Measurements from ENCODE around the gene PIGN.
"Not testable (repeated sequence)": the region's sequence is repeated elsewhere in the genome, so short reads cannot be mapped to it uniquely, and the experiment has no call there.

The PIGN gene

DNA sequence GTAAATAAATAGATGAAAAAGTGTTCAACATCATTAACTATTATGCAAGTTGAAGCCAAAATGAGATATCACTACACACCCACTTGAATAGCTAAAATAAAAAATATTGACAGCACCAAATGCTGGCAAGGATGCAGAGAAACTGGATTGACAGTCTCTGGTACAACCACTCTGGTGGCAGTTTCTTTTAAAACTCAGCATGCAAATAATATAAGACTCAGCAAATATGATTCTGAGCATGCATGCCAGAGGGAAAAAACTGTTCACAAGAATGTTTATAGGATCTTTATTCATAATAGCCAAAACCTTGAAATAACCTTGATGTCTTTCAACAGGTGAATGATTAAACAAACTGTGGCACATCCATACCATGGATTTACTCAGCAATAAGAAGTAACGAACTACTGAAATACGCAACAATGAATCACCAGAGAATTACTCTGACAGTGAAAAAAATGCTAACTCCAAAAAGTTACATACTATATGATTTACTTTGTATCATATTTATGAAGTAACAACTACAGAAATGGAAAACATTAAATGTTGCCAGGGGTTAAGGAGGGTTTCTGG is 131.8 kb downstream of the PIGN start:
- no peak for DNase-seq (ENCODE audit: low spot score)

DNA sequence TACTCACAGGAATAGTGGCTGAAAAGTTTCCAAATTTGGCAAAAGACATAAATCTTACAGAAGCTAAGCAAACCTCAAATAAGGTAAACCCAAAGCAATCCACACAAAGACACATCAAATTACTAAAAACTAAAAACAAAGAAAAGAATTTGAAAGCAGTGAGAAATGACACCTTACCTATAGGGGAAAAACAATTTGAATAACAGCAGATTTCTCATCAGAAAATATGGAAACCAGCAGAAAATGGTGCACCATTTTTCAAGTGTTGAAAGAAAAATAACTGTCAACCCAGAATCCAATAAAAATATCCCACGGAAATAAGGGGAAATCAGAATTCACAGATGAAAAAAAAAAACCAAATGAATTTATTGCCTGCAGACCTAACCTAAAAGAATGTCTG is 138.6 kb downstream of the PIGN start:
- no peak for DNase-seq (ENCODE audit: low spot score)

DNA sequence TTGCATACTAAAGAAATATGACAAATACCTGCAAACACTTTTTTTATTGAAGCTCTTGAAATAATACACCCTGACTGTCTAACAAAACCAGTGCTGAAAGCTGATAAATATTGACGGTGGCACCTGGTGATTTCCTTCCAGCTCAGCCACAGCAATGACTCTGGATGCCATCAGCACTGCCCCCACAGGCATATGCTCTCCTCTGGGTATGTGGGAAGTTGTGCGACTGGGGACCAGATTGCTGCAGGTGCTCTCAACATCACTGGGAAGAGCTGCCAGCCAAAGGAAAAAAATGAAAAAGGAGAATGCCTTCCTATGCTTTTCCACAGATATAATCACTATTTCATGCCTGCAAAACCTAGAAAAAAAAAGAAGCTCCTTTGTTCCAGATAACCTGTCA is 141.5 kb downstream of the PIGN start:
- no peak for DNase-seq (ENCODE audit: low spot score)

DNA sequence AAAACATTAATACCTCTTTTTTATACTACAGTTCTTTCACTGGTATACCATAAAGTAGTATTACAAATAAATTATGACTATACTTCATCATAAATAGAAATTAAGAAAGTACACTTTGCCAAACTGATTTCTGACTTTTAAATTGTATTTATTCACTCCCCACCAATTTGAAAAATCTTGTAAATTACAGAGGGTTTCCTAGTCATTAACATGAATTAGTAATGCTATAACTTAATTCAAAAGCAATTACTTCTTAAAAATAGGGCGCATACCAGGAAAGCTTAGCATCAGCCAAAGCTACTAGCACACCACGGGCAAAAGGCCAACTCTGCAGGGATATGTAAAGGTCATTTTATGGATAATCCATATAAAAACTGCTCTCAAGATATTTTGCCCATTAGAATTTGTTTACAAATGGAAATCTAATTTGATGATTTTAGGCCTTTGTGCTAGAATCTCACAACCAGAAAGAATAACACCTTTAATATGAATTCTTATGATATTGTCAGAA is 142.3 kb downstream of the PIGN start:
- DNase-seq (ENCODE audit: low spot score): no peak

DNA sequence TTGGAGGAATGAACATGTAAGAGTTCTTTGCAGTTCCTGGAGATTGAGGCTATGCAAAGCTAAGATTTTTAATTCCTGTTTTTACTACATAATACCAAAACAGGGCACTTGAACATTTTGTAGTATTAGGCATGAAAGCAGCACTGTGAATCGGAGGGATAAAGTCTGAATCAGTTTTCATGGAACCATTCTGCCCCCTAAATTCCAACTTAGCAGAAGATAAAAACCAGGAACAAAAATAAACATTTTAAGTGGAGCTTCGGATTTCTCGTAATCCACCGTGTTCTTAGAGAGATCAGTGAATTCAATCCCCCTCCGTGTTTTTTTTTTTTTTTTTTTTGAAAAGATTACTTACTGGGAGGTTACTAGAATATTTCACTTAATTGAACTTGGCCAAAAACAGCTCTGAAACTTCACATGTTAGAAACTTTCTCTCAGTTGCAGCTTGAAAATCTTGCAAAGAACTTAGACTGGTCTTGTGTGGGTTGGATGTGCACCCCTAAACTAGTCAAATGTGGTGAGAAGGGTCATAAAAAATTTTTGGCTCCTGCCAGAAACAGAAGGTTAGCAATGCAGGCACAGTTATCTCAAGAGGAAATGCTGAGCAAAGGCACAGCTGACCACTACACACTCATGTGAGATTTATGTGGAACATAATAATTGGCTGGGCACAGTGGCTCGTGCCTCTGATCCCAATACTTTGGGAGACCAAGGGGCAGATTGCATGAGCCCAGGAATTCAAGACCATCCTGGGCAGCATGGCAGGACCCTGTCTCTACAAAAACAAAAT is 148.7 kb downstream of the PIGN start:
- no peak for DNase-seq (ENCODE audit: low spot score)

DNA sequence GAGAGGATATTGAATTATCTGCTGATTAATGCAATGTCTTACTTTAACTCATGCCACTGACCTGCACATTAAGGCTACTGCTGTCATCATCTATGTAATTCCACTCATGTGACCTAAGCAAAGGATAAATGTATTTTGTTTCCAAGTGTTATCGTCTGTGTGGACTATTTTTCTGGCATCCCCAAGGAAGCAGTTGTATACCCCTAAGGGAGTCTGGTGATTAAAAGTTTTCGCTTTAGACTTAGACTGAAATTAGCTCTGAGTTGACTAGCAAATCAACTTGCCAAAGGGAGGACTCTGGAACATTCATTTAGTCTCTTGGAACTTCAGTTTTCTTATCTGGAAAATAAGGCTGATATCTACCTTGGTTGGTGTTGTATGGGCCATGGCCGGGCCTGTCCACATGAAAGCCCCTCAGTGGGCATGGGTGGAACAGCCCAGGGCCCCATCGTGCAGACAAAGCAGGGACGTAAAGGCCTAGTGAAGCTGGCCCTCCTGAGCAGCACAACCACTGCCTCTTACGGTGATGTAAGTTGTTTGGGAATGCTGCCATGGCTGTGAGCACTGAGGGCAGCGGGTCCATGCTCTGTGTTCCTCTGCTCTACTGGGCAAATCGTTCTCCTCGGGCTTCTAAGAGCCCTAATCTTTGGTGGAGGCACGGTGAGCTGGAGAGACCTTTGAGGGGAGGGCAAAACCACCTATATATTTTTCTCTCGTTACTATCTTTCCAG is 149.7 kb downstream of the PIGN start:
- no peak for DNase-seq (ENCODE audit: low spot score)

DNA sequence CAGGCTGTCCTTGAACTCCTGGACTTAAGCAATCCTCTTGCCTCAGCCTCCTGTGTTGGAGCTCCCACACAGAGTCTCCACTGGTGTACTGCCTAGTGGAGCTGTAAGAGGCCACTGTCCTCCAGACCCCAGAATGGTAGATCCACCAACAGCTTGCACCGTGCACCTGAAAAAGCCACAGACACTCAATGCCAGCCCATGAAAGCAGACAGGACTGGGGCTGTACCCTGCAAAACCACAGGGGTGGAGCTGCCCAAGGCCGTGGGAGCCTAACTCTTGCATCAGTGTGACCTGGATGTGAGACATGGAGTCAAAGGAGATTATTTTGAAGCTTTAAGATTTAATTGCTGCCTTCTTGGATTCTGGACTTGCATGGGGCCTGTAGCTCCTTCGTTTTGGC is 152.6 kb downstream of the PIGN start:
- not testable (repeated sequence) for DNase-seq (ENCODE audit: low spot score)

DNA sequence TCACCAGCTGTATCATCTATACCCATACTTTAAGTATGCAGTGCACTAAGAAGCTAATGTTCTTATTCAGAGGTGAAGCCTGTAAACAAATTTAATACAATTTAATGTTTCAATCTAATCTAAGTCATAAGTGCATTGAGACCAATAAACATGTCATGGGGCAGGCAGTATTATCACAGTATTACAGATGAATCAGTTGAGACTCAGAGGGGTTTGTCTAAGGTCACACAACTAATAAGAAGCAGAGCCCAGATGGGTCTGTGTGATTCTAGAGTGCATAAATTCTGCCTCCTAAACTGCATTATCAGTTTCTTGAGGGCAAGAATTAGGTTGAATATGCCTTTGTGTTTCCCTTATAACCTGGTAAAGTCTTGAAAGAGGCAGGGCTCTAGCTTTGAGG is 153.1 kb downstream of the PIGN start:
- DNase-seq (ENCODE audit: low spot score): no peak

DNA sequence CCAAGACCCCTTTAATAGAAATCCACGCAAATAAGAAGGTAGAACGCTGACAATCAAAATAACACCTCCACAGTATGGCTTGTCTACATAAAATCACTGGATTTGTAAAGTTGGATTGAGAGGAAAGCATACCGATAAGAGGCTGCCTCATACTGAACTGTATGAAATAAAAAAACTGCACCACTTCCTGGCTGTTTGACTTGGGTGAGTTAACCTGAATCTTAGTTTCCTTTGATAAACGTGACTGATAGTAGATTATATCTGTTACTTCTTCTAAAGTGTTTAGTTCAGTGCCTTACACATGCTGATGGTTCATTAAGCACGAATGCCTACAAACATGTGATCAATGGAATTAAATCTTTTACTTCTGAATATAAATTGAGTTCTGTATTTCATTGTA is 153.6 kb downstream of the PIGN start:
- DNase-seq (ENCODE audit: low spot score): no peak

DNA sequence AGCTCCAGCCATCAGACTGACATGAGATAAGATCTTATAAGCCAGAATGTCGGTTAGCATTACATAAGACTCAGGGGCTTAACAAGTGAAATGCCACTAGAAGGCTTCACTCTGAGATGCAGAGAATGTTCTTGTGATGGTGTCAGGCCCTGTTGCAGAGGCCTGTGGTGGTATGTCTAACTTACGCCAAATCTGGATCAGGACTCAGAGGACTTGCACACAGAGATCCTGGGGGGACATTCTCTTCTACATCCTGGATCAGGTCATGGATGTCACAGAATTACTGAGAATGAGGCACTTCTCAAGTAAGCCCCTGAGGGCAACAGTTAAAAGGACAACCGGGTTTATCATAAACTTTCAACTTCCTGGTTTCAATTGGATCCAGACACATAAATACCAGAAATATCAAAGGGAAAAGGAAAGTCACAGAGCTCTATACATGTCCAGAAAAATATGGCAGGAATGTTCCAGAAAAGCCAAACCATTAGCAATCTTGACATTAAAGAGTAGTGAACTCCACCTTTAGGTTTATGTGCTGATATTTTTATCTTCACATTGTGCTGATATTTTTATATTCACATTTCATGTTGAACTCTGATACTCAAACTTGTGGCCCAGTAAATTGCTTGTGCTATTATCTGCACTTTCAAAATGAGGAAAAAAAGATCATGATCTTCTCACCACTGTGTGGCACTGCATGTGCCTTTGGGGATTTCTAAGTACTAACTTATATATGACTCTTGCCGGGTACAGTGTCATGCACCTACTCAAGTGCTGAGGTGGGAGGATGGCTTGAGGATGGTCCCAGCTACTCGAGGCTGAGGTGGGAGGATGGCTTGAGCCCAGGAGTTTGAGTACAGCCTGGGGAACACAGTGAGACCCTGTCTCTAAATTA is 156.5 kb downstream of the PIGN start:
- no peak for DNase-seq (ENCODE audit: low spot score)

DNA sequence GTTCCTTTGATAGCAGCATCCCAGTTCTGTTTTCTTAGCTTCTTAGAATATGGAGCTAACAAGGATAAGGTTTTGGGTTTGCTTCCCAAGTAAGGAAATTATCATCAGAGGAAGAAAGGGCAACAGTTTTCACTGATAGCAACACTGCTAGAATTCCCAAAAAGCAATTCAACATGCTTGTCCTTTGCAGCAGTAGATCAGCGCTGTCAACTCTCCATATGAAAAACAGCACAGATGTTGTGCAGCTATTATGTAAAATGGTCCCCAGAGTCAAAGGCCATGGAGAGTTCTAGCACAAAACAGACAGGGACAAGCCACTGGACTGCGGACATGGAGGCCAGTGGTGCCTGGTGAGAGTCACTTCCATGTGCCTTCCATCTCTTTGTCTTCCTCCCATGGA is 158.1 kb downstream of the PIGN start:
- no peak for DNase-seq (ENCODE audit: low spot score)

DNA sequence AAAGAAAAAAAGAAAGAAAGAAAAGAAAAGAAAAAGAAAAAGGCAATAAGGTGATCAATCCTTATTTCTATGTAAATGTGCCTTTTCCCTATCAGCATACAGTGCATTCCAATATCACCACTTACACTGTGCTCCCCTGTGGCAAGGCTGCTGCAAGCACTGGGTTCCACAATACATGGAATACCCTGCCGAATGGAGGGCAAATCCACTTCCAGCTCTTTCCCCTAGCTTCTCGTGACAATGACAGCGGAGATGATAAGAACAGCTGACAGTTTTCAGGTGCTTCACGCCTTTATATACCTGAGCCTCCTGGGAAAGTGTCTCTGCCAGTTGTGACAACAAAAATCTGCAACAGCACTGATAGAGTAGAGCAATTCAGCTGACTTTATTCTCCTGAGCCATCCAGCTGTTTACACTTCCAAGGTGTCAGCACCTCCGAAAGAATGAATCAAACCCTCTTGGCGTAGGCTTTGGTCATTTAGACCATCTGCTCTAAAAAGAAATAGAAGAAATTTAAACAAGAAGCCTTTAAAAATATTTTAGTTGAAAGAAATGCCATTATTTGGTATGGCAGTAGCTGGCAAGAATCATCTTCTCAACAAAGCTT is 158.8 kb downstream of the PIGN start:
- DNase-seq (ENCODE audit: low spot score): no peak

DNA sequence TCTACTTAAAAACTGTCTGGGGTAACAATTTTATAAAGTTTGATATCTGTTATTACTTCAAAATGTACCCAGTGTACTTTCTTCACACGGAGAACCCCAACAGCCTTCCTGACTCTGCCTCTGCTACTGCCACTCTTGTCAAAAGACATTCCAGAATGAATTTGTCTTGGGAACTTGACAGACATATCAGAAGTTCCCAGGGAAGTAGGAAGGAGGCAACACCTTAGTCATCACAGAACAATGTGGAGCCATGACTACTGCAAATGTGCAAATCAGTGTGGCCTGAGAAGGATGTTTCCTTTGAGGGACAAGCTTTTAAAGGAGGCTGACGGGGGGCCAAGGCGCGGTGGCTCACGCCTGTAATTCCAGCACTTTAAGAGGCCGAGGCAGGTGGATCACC is 160.3 kb downstream of the PIGN start:
- DNase-seq (ENCODE audit: low spot score): no peak

DNA sequence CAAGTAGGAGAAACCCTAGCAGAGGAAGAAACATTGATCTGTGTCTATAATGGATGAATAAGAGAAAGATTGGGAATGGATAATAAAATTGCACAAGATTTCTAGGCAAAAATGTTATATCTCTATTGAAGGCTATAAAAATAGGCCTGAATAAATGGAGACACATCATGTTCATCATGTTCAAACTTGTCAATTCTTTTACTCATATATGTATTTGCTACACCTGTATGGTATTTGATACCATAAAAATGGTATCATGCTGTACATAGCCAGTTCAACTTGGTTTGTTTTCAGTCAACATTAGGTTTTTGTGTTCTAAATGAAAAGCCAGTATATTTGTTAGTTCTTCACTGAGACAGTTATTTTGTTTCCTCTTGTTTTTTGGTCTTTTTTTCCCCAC is 161.9 kb downstream of the PIGN start:
- no peak for DNase-seq (ENCODE audit: low spot score)

DNA sequence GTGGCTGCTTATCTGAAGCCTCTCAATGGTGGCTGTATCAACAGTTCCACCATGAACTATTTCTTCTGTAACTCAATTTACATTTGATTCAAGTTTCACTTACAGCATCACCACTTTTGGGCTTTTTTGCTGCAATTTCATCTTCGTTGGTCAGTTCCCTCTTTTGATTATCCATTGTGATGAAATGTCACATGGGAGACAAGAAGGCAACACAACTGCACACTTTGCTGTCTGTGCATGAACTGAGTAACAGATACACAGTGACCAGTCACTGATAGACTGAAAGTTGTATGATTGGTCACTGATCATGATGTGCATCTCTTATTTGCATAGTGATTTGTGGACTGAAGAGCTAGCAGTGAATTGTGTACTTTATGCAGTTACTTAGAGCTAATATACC is 163.3 kb downstream of the PIGN start:
- no peak for DNase-seq (ENCODE audit: low spot score)

DNA sequence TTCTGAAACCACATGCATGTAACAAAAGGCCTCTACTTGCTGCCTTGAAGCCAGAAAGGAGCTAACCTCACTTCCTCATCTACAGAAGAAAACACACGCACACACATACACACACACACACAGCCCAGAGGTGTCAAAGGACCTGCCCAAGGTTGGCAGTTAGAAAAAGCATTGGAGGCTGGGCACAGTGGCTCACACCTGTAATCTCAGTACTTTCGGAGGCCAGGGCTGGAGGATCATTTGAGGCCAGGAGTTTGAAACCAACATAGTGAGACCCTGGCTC is 168.2 kb downstream of the PIGN start:
- no peak for DNase-seq (ENCODE audit: low spot score)

DNA sequence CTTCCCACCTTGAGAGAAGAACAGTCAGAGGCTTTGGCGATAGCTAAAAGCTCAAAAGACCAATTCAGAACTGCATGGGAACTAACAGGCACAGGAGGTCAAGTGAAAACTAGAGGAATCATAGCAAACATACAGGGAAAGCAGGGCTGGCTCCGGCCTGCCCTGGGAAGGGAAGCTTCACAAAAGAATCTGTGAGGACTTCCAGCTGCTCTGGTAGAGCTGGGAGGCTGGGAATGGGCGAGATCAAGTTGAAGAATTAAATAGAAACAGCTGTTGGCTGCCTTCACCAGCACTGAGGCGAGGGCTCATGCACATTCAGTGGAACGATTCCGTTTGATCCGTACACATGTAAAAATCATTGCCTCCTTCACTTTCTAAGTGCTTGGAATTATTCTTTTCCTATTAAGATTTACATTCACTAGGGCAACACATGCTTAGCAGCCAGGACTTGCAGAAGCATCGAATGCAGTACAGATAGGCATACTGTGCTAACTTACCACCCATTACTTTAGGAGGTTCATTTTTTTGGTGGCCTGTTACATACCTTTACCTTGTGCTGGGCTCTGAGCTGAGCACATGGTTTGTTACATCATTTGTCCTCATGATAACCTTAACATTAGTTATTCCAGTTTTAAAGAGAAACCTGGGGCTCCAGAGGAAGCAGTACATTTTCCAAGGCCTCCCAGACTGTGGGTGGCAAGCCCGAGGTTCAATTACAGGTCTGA is 168.7 kb downstream of the PIGN start:
- no peak for DNase-seq (ENCODE audit: low spot score)

DNA sequence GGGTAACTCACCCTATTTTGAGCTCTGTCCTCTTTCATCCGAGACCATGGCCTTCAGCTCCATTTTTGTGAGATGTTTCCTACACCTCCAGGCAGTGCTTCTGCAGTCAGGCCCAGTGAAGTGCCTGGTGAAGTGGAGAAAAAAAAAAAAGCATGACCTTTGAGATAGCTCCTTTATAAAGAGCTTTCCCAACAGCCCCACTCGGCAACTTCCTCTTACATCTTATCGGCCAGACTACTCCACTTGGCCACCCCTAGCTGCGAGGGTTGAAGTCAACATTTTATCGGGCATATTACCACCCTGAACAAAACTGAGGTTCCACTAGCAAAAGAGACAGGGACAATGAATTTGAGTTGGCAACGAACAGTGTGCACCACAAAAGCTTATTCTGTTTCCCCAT is 169.2 kb downstream of the PIGN start:
- DNase-seq (ENCODE audit: low spot score): no peak

DNA sequence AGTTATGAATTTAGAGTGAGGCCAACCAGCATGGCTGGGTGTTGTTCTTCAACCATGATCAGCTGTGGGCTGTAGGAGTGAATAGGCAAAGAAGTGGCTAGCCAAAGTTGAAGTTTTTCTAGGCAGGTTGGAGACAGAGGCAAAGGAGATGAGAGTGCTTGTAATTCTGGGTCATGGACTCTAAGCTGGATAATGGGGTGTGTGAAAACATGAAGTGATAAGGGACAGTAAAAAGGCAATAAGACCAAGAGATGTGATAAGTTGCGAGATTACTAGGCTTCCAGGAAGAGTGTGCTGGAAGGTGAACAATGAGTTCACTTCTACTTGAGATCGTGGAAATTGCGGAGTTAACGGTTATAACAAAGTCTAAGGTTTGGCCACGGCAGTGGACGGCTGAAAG is 175.4 kb downstream of the PIGN start:
- DNase-seq (ENCODE audit: low spot score): no peak

DNA sequence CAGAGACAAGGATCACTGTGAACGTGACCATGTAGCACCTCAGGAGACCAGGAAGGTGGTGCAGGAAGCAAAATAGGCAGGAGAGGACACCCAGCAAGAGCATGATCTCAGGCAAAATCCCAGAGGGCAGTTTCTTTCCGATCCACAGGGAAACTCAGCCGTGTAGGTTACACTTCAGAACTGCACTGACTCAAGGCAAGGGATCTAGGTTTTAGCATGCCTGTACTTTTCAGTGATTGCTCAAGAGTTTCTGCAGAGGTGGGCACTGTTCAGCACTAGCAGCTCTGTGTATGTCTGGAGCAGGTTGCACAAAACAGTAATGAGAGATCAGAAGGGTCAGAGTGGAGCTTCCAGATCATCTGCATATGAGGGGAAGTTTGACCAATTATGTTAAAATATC is 177.3 kb downstream of the PIGN start:
- DNase-seq (ENCODE audit: low spot score): no peak

DNA sequence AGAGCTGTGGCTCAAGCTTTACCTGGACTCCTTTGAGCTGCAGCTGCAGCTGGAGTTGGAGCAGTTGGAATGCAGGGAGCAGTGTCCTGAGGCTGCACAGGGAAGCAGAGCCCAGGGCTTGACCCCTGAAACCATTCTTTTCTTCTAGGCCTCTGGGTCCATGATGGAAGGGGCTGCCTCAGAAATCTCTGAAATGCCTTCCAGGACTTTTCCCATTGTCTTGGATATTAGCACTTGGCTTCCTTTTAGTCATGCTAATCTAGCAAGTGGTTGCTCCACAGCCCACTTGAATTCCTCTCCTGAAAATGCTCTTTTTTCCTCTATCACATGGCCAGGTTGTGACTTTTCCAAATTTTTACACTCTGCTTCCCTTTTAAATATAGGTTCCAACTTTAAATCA is 185.5 kb downstream of the PIGN start:
- no peak for DNase-seq (ENCODE audit: low spot score)
